Measurements from ENCODE around the gene ADORA3.

Gene ADORA3

DNA sequence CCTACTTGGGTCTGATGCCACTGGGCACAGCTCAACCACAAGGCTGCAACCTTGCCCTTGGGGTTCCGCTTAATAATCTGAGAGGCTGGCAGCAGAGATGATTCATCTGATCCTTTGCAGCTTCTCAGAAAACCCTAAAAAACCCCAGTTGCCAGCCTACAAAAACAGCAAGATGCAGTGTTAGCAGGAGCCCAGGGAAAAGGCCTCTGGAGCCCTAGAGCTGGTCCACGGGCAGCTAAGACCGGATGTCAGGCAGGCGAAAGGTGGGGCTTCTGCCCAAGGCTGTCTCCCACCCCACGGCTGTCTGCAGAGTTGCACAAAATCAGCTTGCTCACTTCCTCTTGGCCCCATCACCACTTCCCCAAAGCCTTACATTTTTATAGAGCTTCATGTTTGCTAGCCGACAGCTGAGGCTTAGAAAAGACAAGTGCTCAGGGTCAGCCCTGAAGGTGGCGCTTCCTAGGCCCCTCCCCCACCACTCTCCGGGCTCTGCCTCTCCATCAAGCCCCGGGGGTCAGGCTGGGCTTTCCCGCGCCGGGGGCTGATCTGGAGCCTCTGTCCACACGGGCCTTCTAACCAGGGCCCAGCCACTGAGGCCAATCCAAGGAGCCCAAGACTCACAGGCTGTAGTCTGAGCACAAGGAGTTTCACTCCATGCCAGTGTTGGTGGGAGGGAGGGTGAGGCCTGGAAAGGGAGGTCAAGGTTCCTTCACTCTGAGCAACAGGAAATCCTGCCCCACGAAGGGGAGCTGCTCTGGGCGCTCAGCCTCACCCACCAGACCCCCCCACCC, 4.2 kb upstream of the ADORA3 start:
- DNase-seq, result peak; percentile 30

DNA sequence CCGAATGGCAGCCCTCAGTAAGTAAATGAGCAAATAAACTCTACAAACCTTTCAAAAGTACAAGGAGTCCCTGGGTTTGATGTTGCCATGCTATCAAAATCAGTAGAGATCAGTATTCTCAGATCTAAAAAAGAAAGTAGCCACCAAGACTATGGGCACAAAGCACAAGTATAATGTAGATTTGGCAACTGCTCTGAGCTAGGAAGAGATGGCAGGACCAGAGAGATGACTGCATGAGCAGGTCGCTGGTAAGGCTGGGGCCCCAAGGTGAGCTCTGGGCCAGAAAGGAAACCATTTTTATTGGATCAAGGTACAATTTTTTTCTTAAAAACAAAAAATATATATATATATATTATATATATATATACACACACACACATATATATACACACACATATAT, 3.1 kb upstream of the ADORA3 start:
- DNase-seq, result no peak

DNA sequence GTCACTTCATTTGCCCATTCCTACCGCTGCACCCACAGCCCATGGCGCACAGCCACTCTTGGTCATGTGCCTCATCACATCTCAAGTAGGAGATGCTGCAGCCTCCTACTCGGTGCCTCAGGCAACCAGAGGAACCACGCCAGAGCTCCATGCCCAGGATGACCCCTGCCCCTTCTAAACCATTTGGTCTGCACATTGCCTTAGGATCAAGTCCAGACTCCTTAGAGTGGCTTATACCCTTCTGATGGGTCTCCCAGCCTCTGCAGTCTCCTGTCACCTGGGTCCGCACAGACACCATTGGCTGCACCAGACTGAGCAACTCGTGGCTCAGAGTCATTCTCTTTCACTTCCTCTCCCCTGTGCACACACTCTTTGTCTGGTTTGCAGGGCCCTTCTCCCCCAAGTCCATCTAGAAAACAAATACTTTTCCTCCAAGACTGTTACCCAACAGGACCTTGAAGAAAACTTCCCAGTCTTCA, 2.2 kb upstream of the ADORA3 start:
- DNase-seq, result no peak

DNA sequence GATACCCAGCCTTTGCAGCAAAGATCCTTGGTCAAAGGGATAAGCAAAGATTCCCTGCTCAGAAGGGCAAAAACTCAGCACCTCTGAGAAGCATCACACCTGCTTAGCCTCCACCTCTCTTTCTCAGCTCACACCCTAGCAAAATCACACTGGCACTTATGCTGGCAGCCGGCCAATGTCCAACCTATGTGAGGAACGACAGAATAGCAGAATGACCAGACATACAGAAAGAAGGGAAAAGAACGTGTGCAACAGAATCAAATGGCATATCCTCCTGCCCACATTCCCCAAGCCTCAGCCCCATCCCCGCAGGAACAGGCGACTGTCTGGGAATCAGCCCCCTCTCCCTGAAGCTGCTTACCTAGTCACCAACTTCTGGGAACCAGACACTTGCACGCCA, 664 bp upstream of the ADORA3 start:
- no peak for DNase-seq

DNA sequence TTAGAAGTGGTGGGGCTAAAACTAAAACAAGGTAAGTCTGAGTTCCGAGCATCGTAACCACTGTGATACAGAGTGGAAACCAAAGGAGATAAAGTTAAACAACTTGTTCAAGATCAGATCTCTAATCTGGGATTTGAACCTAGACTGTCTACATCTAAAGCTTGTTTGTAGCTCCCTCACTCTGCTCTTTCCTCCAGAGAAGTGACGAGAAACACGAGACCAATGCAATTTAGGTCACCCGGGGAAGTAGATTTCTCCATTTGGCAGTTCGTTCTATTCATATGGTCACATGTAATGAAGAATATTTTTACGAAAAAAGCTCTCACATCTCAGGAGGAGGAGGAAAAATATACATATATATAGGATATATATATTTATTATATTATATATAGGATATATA, 1.8 kb downstream of the ADORA3 start:
- no peak for DNase-seq

DNA sequence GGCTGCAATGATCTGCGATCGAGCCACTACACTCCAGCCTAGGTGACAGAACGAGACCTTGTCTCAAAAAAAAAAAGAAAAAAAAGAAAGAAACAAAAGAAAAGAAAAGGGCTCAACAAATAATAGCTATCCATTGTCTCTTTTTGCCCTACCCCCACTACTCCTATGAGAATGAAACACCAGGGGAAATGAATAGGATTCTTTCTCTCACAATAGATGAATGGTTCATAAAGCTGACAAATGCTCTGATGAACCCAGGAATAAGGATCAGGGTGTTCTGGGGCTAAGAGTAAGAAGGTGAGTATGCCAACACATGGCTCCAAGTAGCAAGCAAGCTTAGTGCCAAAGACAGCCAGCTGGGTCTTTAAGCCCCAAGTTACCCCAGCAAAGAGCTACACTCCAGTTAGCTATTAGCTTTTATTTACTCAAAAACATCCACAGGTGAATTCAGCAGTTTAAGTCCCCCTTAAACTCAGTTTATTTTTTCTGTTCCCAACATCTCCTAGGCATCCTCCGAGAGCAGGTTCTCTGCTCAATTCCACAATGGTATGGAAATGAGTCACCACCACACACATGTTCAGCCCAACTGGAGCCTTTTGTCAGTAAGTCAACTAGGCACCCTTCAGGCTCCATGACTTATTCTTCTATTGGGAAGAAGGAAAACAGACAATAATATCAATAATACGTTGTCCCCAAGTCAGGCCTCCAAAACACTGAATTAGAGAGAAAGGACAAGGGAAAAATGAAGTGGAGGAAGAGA, 4.2 kb downstream of the ADORA3 start:
- no peak for DNase-seq

DNA sequence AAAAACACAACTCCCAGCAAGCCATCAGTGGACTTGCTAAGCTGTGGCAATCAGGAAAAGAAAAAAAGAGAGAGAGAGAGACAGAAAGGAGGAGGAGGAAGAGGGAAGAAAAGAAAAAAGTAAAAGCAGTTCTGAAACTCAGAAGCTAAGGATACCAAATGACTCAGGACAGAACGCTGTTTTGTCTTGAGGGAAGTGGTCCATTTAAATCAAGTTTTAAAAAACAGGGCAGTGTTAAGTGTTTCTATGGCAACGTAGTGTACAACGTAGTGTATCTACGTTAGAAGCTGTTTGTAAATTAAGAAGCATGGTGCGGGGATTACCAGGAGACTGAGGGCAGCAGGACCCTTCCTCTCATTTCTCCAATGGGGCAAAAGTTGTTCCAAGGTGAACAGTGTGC, 5.8 kb downstream of the ADORA3 start:
- DNase-seq, result no peak

DNA sequence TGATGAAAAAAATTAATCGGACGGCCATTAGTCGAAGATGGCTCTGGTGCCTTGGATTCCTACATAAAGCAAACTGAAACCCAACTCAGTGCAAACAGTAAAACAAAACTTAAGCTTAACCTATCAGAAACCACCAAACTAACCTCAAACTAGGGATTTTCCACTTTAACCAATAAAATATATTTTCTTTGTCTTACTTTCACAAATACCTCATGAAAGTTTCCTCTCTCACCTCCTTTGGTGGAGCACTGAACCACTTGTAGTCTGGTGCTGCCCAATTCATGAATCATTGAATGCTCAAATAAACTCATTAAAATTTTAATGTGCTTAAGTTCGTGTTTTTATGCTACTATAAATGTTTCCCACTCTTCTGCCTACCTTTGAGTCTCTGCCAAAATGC, 7.0 kb downstream of the ADORA3 start:
- DNase-seq, result no peak

DNA sequence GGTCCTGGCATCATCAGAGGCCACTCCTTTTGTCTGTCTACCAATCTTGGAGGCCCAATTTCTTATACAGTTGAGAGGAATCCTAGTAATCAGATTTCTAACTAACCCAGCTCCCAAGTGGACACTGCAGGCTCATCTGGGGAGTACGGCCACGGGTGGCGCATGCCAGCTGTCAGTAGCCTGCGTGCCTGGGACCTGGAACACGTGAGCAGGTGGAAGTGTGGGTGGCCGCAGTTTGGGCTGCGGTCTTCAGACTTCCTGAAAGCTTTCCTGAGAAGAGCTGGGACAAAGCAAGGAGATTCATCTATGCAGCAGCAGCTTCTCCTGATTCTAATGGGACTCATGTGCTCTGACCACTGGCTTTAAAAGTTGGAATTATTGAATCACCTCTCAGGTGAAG, 12.4 kb downstream of the ADORA3 start:
- DNase-seq, result no peak

DNA sequence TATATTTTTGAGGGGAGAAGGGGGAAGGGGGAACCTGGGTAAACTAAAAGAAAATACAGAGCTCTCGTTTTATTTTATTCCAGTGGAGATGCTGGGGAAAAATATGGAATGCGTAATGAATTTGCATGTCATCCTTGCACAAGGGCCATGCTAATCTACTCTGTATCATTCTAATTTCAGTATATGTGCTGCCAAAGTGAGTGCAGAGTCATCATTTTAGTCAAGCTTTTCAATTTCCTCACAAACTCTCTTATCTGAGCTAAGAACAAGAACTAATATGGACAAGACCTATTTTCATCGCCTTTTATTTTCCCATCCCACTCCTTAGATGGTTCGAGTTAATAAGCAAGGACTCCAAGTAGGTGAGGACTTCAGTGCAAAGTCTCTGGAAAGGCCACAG, 13.2 kb downstream of the ADORA3 start:
- no peak for DNase-seq

DNA sequence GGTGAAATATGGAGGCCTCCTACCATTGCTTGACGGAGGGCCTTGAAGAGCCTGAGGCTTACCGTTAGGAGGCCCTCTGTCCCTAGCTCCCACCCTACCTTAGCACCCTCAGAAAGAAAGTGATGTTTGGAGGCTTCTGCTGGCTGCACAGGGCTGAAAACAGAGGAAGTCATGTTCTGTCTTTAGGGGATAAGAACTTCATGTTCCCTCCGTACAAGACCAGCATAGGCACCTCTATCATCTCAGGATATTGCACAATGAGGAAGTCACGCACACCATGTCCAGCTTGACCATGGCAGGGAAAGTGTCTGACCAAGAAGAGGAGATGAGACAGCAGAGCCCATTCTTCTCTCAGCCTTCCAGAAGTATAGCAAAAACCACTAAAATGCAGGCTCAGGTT, 13.8 kb downstream of the ADORA3 start:
- DNase-seq, result no peak

DNA sequence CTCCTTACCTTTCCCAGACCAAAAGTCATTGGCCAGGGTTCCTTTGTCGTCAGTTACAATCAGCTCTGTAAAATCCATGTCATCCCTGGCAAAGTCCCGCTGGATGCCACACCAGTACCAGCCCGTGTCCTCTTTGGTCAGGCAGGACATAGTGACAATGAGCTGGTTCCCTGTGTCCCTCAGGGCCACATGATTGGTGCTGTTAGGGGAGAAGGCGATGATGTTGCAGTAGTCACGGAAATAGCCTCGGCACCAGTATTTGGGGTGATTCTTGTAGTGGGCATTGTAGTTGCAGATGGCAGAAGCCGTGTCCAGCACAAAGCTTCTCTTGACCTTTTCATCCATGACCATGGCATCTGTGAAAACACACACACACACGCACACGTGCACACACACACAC, 14.8 kb downstream of the ADORA3 start:
- DNase-seq, result no peak

DNA sequence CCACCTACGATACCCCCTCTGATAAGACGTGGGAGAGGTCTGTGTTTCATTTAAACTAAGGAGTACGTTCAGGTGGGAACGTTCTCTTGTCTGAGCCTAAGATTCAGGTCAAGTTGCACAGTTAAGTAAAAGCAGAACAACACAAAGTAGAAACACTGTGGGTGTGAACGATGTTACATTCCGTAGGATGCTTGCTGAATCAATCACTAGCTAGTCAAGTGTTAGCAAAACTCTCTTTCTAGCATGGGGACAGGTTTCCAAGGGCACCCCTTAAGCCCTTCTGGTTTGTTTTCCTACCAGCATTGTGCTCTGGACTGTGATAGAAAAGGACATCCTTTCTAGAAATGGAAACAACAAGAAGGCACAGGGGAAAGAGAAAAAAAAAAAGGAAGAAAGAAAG, 16.3 kb downstream of the ADORA3 start:
- DNase-seq, result no peak

DNA sequence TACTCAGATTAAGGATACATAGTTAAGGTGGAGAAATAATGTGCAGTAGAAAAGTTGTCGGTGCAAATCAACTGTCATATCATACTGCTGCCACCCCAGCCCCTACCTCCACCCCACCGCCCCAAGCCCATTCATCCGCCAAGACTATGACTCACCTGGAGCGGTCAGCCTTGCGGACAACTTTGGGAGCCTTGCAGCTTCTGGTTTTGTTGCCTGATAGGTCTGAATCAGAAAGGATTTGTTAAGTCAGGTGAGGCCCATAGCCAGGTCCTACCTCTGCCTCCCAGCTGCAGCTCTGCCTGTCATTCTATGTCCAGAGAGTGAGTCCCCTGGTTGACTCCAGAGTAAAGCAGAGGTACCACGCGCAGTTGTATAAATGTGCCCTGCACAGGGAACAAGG, 17.0 kb downstream of the ADORA3 start:
- no peak for DNase-seq

DNA sequence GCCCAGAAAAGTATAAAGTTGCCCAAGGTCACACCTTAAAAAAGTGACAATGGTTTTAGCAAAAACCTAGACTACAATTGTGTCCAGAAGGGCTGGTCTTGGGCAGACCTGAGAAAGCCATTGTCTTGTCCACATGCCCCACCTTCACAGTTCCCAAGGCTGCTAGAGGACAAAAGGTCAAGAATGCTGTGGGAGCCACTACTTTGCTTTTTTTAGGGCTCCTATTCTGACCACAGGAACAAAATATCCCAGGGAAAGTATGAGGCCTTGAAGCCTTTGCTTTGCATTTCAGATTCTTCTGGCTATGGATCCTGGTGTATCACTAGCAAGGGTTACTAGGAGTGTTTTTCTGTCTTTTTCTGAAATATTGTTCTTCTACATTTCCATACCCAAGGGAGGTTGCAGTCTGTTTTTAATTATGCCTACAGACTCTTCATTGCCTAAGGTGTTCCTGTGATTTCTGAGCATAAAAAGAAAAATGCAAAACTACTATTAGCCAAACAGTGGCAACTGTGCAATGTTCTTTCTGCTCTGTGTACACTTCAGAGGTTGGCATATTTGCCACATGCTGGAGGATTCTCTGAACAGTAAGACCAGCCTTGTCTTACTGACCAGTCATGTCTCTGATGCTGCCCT, 18.9 kb downstream of the ADORA3 start:
- no peak for DNase-seq

DNA sequence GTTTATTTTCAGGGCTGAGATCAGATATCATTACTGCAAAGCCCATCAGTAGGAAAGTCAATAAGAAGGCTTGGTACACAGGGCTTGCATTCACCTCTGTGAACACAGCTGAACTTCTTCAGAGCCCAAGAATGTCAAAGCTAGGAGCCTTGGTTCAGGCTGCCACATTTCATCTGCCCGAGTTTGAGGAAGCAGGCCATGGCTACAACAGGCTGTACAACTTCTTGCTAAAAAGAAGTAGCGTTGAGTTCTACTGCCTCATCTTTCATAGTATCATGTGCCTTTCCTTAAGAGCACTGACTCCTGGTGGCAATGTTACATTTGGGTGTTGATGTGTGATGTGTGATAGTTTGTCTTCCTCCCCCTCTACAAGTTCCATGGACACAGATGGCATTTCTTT, 19.6 kb downstream of the ADORA3 start:
- DNase-seq, result no peak

DNA sequence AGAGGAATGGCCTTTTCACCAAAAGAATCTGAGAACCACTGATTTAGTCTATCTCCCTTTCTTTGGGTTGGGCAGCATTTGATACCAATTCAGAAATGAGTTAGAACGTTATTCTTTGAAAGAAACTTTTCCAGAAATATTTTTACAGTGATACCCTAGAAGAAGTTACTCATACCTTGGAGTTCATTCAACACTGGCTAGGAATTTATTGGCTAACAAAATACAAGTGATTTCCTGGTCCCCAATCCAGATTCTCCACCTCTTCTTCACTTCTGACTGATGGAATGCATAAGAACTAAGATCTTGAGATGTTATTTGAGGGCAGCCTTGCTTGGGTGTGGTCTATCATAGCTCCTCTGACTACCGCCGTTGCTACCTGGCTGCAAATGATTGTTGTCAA, 20.3 kb downstream of the ADORA3 start:
- DNase-seq, result no peak

DNA sequence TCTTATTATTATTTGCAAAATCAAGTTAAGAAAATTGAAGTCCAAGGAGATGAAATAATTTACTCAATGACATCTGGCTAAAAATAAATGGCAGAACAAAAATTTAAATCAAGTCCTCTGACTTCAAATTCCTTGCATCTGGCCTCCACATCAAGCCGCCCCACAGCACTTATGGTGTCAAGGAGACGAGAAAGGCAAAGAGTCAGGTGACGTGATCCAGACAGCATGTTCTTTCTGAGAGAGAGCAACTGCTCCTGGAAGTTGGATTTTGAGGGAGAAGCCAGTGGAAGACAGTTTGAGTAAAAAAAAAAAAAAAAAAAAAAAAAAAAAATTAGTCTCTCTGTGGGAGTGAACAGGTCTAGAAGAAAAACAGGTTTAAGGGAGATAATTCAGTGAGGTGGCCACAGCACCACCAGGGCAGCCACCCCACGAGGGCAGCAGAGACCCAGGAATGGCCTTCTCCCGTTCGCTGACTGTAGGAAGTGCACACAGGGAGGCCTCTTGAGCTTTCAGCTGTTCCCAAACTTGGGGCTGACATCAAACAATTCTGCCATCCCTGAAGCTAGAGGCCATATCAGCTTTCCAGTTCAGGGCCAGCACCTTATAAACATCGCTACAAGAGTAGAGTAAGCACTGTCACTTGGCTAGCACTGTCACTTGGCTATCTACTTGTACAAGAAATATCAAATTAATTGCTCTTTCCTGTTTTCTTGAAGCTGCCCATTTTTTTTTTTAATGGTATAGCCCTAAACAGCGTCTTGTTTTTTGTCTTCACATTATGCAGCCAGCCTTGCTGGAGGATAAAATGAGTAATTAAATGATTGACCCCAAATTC, 21.8 kb downstream of the ADORA3 start:
- peak; percentile 55 for DNase-seq

DNA sequence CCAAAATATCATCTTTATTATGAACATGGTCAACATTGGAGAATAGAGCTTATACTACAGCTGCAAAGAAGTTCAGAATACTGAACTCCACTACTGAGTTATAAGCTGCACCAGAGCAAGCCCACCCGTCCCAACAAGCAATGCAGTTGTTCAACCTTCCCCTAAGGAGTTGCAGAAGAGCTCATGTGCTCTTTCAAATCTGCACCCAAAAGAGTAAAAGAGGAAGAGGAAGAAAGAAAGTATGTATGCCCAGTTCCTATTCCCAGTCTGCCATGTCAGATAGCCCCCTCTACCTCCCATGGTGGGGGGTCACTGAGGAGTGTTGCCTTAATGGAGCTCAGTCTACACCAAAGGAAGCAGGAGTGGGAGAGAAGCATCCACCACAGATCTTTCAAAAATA, 22.8 kb downstream of the ADORA3 start:
- no peak for DNase-seq

DNA sequence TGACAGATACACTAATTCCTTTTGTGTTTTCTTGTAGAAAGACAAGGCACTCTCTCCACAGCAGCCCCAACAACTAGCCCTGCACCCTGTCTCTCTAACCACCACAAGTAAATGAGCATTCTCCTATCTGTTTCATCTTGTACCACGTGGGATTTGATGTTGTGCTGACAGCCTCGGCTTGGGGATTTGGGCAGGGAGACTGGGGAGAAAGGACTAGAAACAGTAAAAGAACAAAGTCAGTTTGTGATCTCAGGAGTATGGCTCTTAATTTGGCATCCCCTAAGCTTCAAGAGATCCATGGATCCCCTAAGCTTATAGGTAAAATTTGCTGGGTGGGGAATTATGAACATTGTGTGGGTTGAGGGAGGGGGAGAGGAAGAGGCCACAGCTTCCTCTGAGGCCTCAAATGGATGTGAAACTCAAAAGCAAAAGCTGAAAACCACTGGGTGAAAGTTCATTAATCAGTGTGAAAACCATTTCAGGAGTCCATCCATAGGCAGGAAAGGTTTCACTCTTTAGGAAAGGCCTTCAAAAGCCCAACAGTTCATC, 26.6 kb downstream of the ADORA3 start:
- DNase-seq, result no peak

DNA sequence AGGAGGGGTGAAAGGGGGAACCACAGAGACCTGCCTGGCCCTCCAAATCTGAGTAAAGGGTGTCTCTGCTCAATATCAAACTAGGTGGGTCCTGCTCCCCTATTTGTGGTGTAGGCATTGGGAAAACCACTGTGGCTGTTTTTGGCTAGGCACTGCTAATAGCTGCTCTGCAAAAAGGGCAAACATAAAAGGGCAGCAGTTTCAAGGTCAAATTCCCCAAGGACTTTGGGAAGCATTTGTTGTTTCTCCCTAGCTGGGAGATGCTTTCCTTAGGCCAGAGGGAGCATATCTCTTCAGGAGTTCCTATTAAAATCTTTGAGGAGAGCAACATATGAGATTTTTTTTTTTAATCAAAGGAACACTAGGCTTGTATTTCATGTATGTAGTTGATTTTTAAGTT, 27.2 kb downstream of the ADORA3 start:
- no peak for DNase-seq

DNA sequence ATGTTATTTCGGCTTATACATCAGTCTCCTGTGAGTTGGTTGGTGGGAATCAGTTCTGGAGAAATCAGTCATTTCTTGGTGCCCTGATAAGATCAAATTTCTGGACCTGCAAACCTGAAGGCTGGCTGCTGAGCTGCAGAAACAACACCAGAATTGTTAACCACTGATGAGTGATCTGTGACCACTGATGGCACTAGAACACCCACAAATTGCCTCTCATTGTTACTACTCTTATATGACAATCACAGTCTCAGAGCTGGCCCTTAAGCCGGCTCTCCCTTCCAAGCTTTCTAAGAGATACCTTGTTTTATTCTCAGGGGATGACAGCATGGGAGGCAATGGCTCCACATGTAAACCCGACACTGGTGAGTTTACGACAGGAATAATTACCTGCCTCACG, 27.7 kb downstream of the ADORA3 start:
- DNase-seq, result no peak

DNA sequence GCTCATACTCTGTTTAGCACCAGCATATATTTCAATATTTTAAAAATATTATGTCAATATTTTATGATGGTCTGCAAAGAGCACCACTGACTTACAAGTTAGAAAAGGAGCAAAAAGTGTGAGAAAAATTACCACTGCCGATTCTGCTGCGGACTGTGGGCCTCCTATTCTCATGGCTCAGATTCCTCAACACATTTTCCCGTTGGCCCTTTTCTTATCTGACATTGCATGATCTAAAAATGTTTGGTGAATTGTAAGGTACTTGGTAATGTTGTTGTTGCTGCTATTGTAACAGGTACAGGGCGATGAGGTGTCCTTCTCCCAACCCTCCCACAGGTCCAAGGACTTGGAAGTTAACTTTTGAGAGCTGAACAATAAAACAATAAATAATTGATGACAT, 28.9 kb downstream of the ADORA3 start:
- no peak for DNase-seq

Data from stimulated activated CD4-positive, alpha-beta T cell treated with anti-CD3 and anti-CD28 coated beads, Interleukin-12 subunit alpha, Interleukin-12 subunit beta, amount 100 ng/mL, for 4 hours (primary cell).